Measurements from ENCODE around the gene GAGE12F. TPM values are rescaled to one million over a fixed set of nuclear protein-coding genes. Genes with fewer than 3 reads are reported as not detected.
"Not testable (repeated sequence)": the region's sequence is repeated elsewhere in the genome, so short reads cannot be mapped to it uniquely, and the experiment has no call there.

GAGE12F gene
- total RNA-seq, 1 experiment from 2014 or later = not detected

GRCh38 chrX:49579649-49580048, 19.0 kb downstream of the GAGE12F start, which contains the start of gene GAGE12H:
GAGE12H (plus strand) TSS chrX:49579949; CDS start chrX:49581104, 1,155 bp downstream.
- H3K4me1 ChIP-seq (ENCODE audit: insufficient read depth, low read length); ATAC-seq; intact Hi-C loops (cut with micrococcal nuclease); H3K4me2 ChIP-seq (ENCODE audit: low read length); H3K9me2 ChIP-seq (replicated peaks; ENCODE audit: low read length); H3K4me3 ChIP-seq (ENCODE audit: low read length); H3F3A ChIP-seq (ENCODE audit: low read length, unreplicated experiment); H3K27ac ChIP-seq (ENCODE audit: low read length); H3K27me3 ChIP-seq (ENCODE audit: low read length); POLR2A ChIA-PET (ENCODE audit: unreplicated experiment); H3K79me2 ChIP-seq (ENCODE audit: low read length); CTCF ChIA-PET; BruUV-seq (replicated peaks); H3K36me3 ChIP-seq (ENCODE audit: low read depth, low read length); H3K9ac ChIP-seq (ENCODE audit: low read length); DNase-seq; H2AFZ ChIP-seq (ENCODE audit: low read length); H4K20me1 ChIP-seq (ENCODE audit: low read length); H3K9me3 ChIP-seq (ENCODE audit: low read length): not testable (repeated sequence)

DNA sequence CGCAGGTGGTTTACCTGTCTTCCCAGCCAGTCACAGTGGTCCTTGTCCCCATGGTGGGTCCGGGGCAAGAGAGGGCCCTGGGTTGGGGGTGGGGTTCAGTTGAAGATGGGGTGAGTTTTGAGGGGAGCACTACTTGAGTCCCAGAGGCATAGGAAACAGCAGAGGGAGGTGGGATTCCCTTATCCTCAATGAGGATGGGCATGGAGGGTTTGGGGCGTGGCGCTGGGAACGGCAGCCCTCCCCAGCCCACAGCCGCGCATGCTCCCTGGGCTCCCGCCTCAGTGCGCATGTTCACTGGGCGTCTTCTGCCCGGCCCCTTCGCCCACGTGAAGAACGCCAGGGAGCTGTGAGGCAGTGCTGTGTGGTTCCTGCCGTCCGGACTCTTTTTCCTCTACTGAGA, 28.6 kb downstream of the GAGE12F start, which contains the start of gene GAGE2A:
TSS of gene GAGE2A (plus strand) at position 301 of the 400 bp plus-strand sequence. CDS start 1,155 bp downstream, outside the sequence.
- H3K9me2 ChIP-seq (replicated peaks; ENCODE audit: low read length); intact Hi-C loops (cut with micrococcal nuclease); H3K27ac ChIP-seq (ENCODE audit: low read length); H3K79me2 ChIP-seq (ENCODE audit: low read length); H3K9ac ChIP-seq (ENCODE audit: low read length); H3K9me3 ChIP-seq (ENCODE audit: low read length); H3F3A ChIP-seq (ENCODE audit: low read length, unreplicated experiment); H3K4me3 ChIP-seq (ENCODE audit: low read length); CTCF ChIA-PET; H3K27me3 ChIP-seq (ENCODE audit: low read length); ATAC-seq; H2AFZ ChIP-seq (ENCODE audit: low read length); H3K4me1 ChIP-seq (ENCODE audit: insufficient read depth, low read length); POLR2A ChIA-PET (ENCODE audit: unreplicated experiment); DNase-seq; BruUV-seq (replicated peaks); H3K4me2 ChIP-seq (ENCODE audit: low read length); H3K36me3 ChIP-seq (ENCODE audit: low read depth, low read length); H4K20me1 ChIP-seq (ENCODE audit: low read length): not testable (repeated sequence)

DNA sequence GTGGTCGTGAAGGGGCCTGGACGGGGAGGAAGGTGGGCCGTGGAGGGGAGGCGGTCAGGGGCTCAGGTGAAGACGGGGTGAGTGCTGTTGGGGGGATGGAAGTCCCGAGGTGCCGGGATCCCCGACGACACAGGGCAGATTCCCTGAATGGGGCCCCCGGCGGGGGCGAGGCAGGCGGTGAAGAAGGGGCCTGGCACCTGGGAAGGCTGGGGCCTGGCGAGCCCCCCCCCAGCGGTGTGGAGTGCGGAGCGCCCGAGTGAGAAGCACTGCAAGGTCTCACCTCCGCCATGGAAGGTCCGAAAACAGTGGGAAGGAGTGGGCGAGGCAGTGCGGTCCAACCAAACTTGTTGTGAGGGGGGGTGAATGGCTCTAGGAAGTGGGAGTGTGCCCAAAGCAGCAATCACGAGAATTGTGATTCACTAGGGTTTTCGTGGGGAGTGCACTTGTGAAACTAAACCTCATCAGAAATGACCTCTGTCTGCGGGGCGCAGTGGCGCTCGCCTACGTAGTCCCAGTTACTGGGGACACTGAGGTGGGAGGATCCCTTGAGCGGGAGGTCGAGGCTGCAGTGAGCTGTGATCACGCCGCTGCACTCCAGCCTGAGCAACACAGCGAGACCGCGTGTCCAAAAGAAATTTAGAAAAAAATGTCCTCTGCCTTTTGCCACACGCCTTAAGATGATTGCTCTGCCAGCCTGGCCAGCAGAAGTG, 29.3 kb downstream of the GAGE12F start:
- POLR2A ChIA-PET (ENCODE audit: unreplicated experiment); H4K20me1 ChIP-seq (ENCODE audit: low read length); H3K4me3 ChIP-seq (ENCODE audit: low read length); H2AFZ ChIP-seq (ENCODE audit: low read length); CTCF ChIA-PET; H3K9me3 ChIP-seq (ENCODE audit: low read length); H3K27me3 ChIP-seq (ENCODE audit: low read length); H3K27ac ChIP-seq (ENCODE audit: low read length); DNase-seq; H3K36me3 ChIP-seq (ENCODE audit: low read depth, low read length); H3K4me2 ChIP-seq (ENCODE audit: low read length); H3F3A ChIP-seq (ENCODE audit: low read length, unreplicated experiment); H3K4me1 ChIP-seq (ENCODE audit: insufficient read depth, low read length); H3K9ac ChIP-seq (ENCODE audit: low read length); H3K79me2 ChIP-seq (ENCODE audit: low read length); intact Hi-C loops (cut with micrococcal nuclease); ATAC-seq; BruUV-seq (replicated peaks); H3K9me2 ChIP-seq (replicated peaks; ENCODE audit: low read length): not testable (repeated sequence)

GRCh38 chrX:49590488-49590887, 29.8 kb downstream of the GAGE12F start:
- BruUV-seq (replicated peaks); H3K27ac ChIP-seq (ENCODE audit: low read length); H3K36me3 ChIP-seq (ENCODE audit: low read depth, low read length); H3K79me2 ChIP-seq (ENCODE audit: low read length); H3K4me3 ChIP-seq (ENCODE audit: low read length); CTCF ChIA-PET; POLR2A ChIA-PET (ENCODE audit: unreplicated experiment); H3K27me3 ChIP-seq (ENCODE audit: low read length); H3F3A ChIP-seq (ENCODE audit: low read length, unreplicated experiment); H3K9me2 ChIP-seq (replicated peaks; ENCODE audit: low read length); H3K4me1 ChIP-seq (ENCODE audit: insufficient read depth, low read length); ATAC-seq; H2AFZ ChIP-seq (ENCODE audit: low read length); H3K9me3 ChIP-seq (ENCODE audit: low read length); H3K4me2 ChIP-seq (ENCODE audit: low read length); intact Hi-C loops (cut with micrococcal nuclease); H4K20me1 ChIP-seq (ENCODE audit: low read length); DNase-seq; H3K9ac ChIP-seq (ENCODE audit: low read length): not testable (repeated sequence)

DNA sequence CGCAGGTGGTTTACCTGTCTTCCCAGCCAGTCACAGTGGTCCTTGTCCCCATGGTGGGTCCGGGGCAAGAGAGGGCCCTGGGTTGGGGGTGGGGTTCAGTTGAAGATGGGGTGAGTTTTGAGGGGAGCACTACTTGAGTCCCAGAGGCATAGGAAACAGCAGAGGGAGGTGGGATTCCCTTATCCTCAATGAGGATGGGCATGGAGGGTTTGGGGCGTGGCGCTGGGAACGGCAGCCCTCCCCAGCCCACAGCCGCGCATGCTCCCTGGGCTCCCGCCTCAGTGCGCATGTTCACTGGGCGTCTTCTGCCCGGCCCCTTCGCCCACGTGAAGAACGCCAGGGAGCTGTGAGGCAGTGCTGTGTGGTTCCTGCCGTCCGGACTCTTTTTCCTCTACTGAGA, 38.1 kb downstream of the GAGE12F start, which contains the start of gene GAGE1:
TSS of gene GAGE1 (plus strand) at position 301 of the 400 bp plus-strand sequence. CDS start 1,155 bp downstream, outside the sequence.
- DNase-seq; H3K79me2 ChIP-seq (ENCODE audit: low read length); H3K4me3 ChIP-seq (ENCODE audit: low read length); ATAC-seq; POLR2A ChIA-PET (ENCODE audit: unreplicated experiment); H3K9me3 ChIP-seq (ENCODE audit: low read length); CTCF ChIA-PET; H3K4me2 ChIP-seq (ENCODE audit: low read length); H2AFZ ChIP-seq (ENCODE audit: low read length); BruUV-seq (replicated peaks); H3K27me3 ChIP-seq (ENCODE audit: low read length); H3K27ac ChIP-seq (ENCODE audit: low read length); H3K4me1 ChIP-seq (ENCODE audit: insufficient read depth, low read length); H3F3A ChIP-seq (ENCODE audit: low read length, unreplicated experiment); H3K9me2 ChIP-seq (replicated peaks; ENCODE audit: low read length); H3K36me3 ChIP-seq (ENCODE audit: low read depth, low read length); H3K9ac ChIP-seq (ENCODE audit: low read length); intact Hi-C loops (cut with micrococcal nuclease); H4K20me1 ChIP-seq (ENCODE audit: low read length): not testable (repeated sequence)
